ENCODE measurements around the gene ZBTB45. TPM values are rescaled to one million over a fixed set of nuclear protein-coding genes. Genes with fewer than 3 reads are reported as not detected.

ZBTB45 gene
- total and polyA plus RNA-seq, 2 experiments from 2014 or later, result 5.4 to 21.6 TPM

- no peaks in the 10 kb centered on the region for H3K9me3 ChIP-seq (ENCODE audit: low read depth)
- WGBS (ENCODE audit: low lambda C conversion rate, missing lambda C conversion rate), result 97% methylated on average over 16 of the region's 17 CpGs
- no peaks in the 10 kb centered on the region for H3K27me3 ChIP-seq
- no peak overlapping the region for H2AFZ ChIP-seq
- no peaks in the 10 kb centered on the region for H3K36me3 ChIP-seq (replicated peaks; ENCODE audit: insufficient read depth, low read depth)
- no peak overlapping the region for H3K4me2 ChIP-seq
- peaks cover 18% of the 10 kb centered on the region for H3K79me2 ChIP-seq
- DNase-seq (ENCODE audit: low spot score), result no peak
- no peak for TF ChIP-seq EZH2 (IDR thresholded peaks at IDR 0.05; ENCODE audit: borderline replicate concordance)
- H3K4me3 ChIP-seq, result no peak overlapping the region
- H3K27ac ChIP-seq, result no peak overlapping the region
- H4K20me1 ChIP-seq (ENCODE audit: insufficient read depth, poor library complexity, severe bottlenecking), result peaks cover 6% of the 10 kb centered on the region
- H3K9me2 ChIP-seq (replicated peaks; ENCODE audit: insufficient read depth), result no peaks in the 10 kb centered on the region
- no peaks in the 10 kb centered on the region for H3K4me1 ChIP-seq (ENCODE audit: insufficient read depth)
These were observed 50.2 kb downstream of the ZBTB45 start for GRCh38 chr19:58469241-58470013.

- Histone ChIP-seq H3K4me3 (no peak overlapping the region), H4K20me1 (ENCODE audit: insufficient read depth, poor library complexity, severe bottlenecking) (peaks cover 6% of the 10 kb centered on the region), H3K27me3 (no peaks in the 10 kb centered on the region), H3K4me1 (ENCODE audit: insufficient read depth) (no peaks in the 10 kb centered on the region), H3K79me2 (peaks cover 18% of the 10 kb centered on the region), H3K9me2 (replicated peaks; ENCODE audit: insufficient read depth) (no peaks in the 10 kb centered on the region), H3K9me3 (ENCODE audit: low read depth) (no peaks in the 10 kb centered on the region), H3K27ac (no peak overlapping the region), H2AFZ (no peak overlapping the region), H3K4me2 (peak overlapping the region; percentile 86), H3K36me3 (replicated peaks; ENCODE audit: insufficient read depth, low read depth) (no peaks in the 10 kb centered on the region)
- DNase-seq (ENCODE audit: low spot score), result no peak
- TF ChIP-seq EZH2phosphoT487 (IDR thresholded peaks at IDR 0.05; ENCODE audit: low read depth, severe bottlenecking, unreplicated experiment) (no peak), EZH2 (IDR thresholded peaks at IDR 0.05; ENCODE audit: borderline replicate concordance) (no peak), CTCF (IDR thresholded peaks at IDR 0.05; ENCODE audit: poor library complexity) (no peak)
- WGBS (ENCODE audit: low lambda C conversion rate, missing lambda C conversion rate), result 73% methylated on average over 5 of the region's 5 CpGs
These were observed 51.3 kb downstream of the ZBTB45 start for GRCh38 chr19:58468216-58468839.

GRCh38 chr19:58466760-58467589 lies 52.6 kb downstream of the ZBTB45 start, which contains the start of gene ZNF324:
Gene ZNF324, plus strand, starts transcription at chr19:58467080. Its CDS starts 2,106 bp downstream, at chr19:58469186.
- peak within 1 kb of the TSS; percentile 38 for H3K4me3 ChIP-seq
- TF ChIP-seq CTCF (IDR thresholded peaks at IDR 0.05; ENCODE audit: poor library complexity) (no peak), EZH2phosphoT487 (IDR thresholded peaks at IDR 0.05; ENCODE audit: low read depth, severe bottlenecking, unreplicated experiment) (no peak), EZH2 (IDR thresholded peaks at IDR 0.05; ENCODE audit: borderline replicate concordance) (no peak)
- H3K27ac ChIP-seq, result peak within 1 kb of the TSS; percentile 81
- DNase-seq (ENCODE audit: low spot score), result peak; percentile 100
- no peaks in the 10 kb centered on the region for H3K9me2 ChIP-seq (replicated peaks; ENCODE audit: insufficient read depth)
- H3K4me2 ChIP-seq, result peak within 1 kb of the TSS; percentile 86
- H3K9me3 ChIP-seq (ENCODE audit: low read depth), result no peaks in the 10 kb centered on the region
- no peaks in the 10 kb centered on the region for H3K36me3 ChIP-seq (replicated peaks; ENCODE audit: insufficient read depth, low read depth)
- WGBS (ENCODE audit: low lambda C conversion rate, missing lambda C conversion rate), result under 1% methylated on average over 84 of the region's 92 CpGs
- peaks cover 18% of the 10 kb centered on the region for H3K79me2 ChIP-seq
- H2AFZ ChIP-seq, result peak within 1 kb of the TSS; percentile 84
- no peaks in the 10 kb centered on the region for H3K4me1 ChIP-seq (ENCODE audit: insufficient read depth)
- peaks cover 6% of the 10 kb centered on the region for H4K20me1 ChIP-seq (ENCODE audit: insufficient read depth, poor library complexity, severe bottlenecking)
- no peaks in the 10 kb centered on the region for H3K27me3 ChIP-seq

Data from hepatocyte (in vitro differentiated cells).